H1 (cell line): ENCODE data around the gene ANKRD50.

Source experiments
- NRF1 ChIP-seq: IDR thresholded peaks from 2 replicates; pipeline ENCODE4 v1.6.1; 2011; ENCODE audit warnings: mild to moderate bottlenecking, low read depth, low read length, improper control_type of control experiment
- POLR2AphosphoS5 ChIP-seq: IDR thresholded peaks from 2 replicates; pipeline ENCODE4 v1.6.1; 2011; ENCODE audit warnings: low read depth, low read length
- RNF2 ChIP-seq: fragments of 200-900, 300-1000 bp; sonication (generic); IDR thresholded peaks from 2 replicates; pipeline ENCODE4 v1.7.1; 2016; ENCODE audit warnings: borderline replicate concordance, low read depth, mild to moderate bottlenecking, antibody characterized with exemption, low read length; ENCODE audit not compliant: poor library complexity, severe bottlenecking; ENCODE audit errors: missing control alignments
- TF ChIP-seq, protein P1 (sequence below), 3 experiments: IDR thresholded peaks; 1 replicate in 2 of 3; 2 replicates in 1 of 3; pipeline versions ENCODE4 v1.5.1 to v1.6.1; 2011; ENCODE audit warnings: low read length in 3 of 3, mild to moderate bottlenecking in 3 of 3, inconsistent platforms in 2 of 3, low read depth in 1 of 3, moderate library complexity in 1 of 3; ENCODE audit not compliant: insufficient read depth in 1 of 3; ENCODE audit errors: control extremely low read depth in 1 of 3

DNA sequence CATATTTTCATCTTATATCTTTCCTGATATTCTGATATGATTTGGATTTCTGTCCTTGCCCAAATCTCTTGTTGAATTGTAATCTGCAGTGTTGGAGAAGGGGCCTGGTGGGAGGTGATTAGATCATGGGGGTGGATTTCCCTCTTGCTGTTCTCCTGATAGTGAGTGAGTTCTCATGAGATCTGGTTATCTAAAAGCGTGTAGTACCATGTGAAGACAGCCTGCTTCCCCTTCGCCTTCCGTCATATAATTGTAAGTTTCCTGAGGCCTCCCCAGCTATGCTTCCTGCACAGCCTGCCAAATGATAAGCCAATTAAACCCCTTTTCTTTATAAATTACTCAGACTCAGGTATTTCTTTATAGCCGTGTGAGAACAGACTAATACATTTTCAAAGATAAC is 77.2 kb downstream of the ANKRD50 start:
- TF ChIP-seq, protein P1, sequence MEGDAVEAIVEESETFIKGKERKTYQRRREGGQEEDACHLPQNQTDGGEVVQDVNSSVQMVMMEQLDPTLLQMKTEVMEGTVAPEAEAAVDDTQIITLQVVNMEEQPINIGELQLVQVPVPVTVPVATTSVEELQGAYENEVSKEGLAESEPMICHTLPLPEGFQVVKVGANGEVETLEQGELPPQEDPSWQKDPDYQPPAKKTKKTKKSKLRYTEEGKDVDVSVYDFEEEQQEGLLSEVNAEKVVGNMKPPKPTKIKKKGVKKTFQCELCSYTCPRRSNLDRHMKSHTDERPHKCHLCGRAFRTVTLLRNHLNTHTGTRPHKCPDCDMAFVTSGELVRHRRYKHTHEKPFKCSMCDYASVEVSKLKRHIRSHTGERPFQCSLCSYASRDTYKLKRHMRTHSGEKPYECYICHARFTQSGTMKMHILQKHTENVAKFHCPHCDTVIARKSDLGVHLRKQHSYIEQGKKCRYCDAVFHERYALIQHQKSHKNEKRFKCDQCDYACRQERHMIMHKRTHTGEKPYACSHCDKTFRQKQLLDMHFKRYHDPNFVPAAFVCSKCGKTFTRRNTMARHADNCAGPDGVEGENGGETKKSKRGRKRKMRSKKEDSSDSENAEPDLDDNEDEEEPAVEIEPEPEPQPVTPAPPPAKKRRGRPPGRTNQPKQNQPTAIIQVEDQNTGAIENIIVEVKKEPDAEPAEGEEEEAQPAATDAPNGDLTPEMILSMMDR (IDR thresholded peaks at IDR 0.05; ENCODE audit: control extremely low read depth in 1 of 3, insufficient read depth in 1 of 3, low read depth in 1 of 3, low read length in 3 of 3) = no peak
- TF ChIP-seq POLR2AphosphoS5 = no peak
- no peak for TF ChIP-seq RNF2
- TF ChIP-seq NRF1 = no peak
